ENCODE data around the gene CACNA1D. TPM values are rescaled to one million over a fixed set of nuclear protein-coding genes. Genes with fewer than 3 reads are reported as not detected.

The CACNA1D gene
- total and polyA plus RNA-seq, 7 experiments from 2014 or later, result 0.61 to 2.0 (median 0.70) TPM; not detected in 4

DNA sequence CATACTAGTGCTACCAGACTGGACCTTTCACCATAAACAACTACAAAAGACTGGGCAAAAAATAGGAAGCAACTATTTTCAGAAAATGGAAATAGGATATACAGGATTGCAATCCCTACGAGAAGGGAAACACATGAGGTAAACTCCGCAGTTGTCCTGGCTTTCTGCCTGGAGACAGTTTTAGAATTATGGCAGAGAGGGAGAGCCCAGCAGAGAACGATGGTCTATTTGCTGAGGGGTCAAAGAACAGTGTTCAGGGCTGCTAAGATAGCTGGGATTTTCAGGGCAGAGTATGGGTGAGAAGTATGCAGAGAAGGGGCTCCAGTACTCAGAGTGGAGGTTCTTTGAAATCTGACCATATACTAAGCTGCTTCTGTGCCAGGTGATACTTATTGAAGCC, 188.4 kb downstream of the CACNA1D start:
- Histone ChIP-seq H3K4me3 (ENCODE audit: low read length) (no peak overlapping the region), H3K4me1 (ENCODE audit: control insufficient read depth in 2 of 2, insufficient read depth in 2 of 2, low read length in 2 of 2) (no peaks in the 10 kb centered on the region), H3K36me3 (ENCODE audit: control insufficient read depth in 2 of 3, insufficient read depth in 3 of 3, low read length in 3 of 3) (no peaks in the 10 kb centered on the region), H3K27ac (ENCODE audit: low read depth, low read length) (no peak overlapping the region), H3K9me3 (ENCODE audit: control insufficient read depth in 2 of 3, low read length in 3 of 3) (no peaks in the 10 kb centered on the region), H3K27me3 (ENCODE audit: control insufficient read depth in 2 of 2, insufficient read depth in 2 of 2, low read length in 2 of 2) (no peaks in the 10 kb centered on the region)
- ATAC-seq (no peak), DNase-seq (no peak)
- no peak overlapping the region for H3K4me3 Mint-ChIP-seq
- intact Hi-C loops (cut with micrococcal nuclease), result no loop called here
- no peaks in the 10 kb centered on the region for H3K9me3 Mint-ChIP-seq
- ChIA-PET POLR2A (no interaction called here), CTCF (no interaction called here)
- H3K27me3 Mint-ChIP-seq, result peaks cover 29 to 51% (median 36%) of the 10 kb centered on the region in 5 donors
- H3K36me3 Mint-ChIP-seq, result peaks cover 0 to 6% (median 0%) of the 10 kb centered on the region in 5 donors
- no peak overlapping the region for H3K27ac Mint-ChIP-seq
- no peaks in the 10 kb centered on the region for H3K4me1 Mint-ChIP-seq

DNA sequence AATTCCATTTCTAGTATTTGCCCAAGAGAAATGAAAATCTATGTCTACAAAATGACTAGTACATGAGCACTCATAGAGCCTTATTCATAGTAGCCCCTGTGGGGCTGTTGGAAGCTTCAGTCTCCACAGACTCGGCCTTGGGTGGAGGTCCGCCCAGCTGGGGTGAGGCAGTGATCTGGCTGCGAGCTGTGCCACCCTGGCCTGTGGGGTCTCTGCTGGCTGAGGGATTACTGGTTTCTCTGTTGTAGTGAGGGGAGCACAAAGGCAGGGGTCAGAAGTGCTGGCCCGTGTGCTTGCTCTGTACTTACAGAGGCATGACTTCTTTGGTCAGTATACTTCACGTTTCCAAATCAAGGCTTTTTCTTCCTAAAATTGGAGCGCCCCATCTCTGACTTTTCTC, 193.7 kb downstream of the CACNA1D start:
- Histone ChIP-seq H3K36me3 (ENCODE audit: control insufficient read depth in 2 of 3, insufficient read depth in 3 of 3, low read length in 3 of 3) (no peaks in the 10 kb centered on the region), H3K27me3 (ENCODE audit: control insufficient read depth in 2 of 2, insufficient read depth in 2 of 2, low read length in 2 of 2) (no peaks in the 10 kb centered on the region), H3K27ac (ENCODE audit: low read depth, low read length) (no peak overlapping the region), H3K9me3 (ENCODE audit: control insufficient read depth in 2 of 3, low read length in 3 of 3) (no peaks in the 10 kb centered on the region), H3K4me3 (ENCODE audit: low read length) (no peak overlapping the region), H3K4me1 (ENCODE audit: control insufficient read depth in 2 of 2, insufficient read depth in 2 of 2, low read length in 2 of 2) (no peaks in the 10 kb centered on the region)
- Mint-ChIP-seq H3K9me3 (peaks cover 0 to 1% (median 0%) of the 10 kb centered on the region in 11 donors), H3K4me3 (no peak overlapping the region), H3K27me3 (peaks cover 10 to 23% (median 13%) of the 10 kb centered on the region in 5 donors), H3K27ac (no peak overlapping the region), H3K36me3 (no peaks in the 10 kb centered on the region), H3K4me1 (peaks cover 0 to 6% (median 0%) of the 10 kb centered on the region in 7 donors)
- intact Hi-C loops (cut with micrococcal nuclease), result no loop called here
- ChIA-PET POLR2A (no interaction called here), CTCF (interaction anchor here (0.8 kb wide), 1 partner anchor 22 kb away, joined by 3 read pairs; no protein-coding TSS in a partner anchor)
- DNase-seq (no peak), ATAC-seq (no peak)

DNA sequence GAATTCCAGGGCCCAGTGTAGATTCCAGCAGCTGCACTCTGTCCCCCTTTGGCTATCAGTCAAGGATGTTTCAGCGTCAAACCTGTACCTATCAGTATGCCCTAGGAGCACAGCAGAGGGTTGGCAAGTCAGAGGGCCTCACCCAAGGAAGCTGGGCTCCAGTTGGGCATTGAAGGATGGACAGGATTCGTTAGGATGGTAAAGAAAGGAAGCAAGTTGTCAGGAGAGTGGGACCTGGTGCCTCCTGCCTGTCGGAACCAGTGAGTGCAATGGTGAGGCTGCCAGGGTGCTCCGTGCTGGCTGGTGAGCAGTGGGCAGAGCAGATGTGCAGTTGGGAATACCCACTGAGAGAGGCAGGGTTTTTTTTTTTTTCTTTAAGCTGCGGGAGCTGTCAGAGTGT, 194.6 kb downstream of the CACNA1D start:
- Mint-ChIP-seq H3K4me1 (peaks cover 0 to 14% (median 0%) of the 10 kb centered on the region in 7 donors), H3K36me3 (no peaks in the 10 kb centered on the region), H3K4me3 (no peak overlapping the region), H3K27ac (no peak overlapping the region), H3K27me3 (peaks cover under 1 to 20% (median 6%) of the 10 kb centered on the region in 5 donors), H3K9me3 (peaks cover 0 to 2% (median 0%) of the 10 kb centered on the region in 11 donors)
- intact Hi-C loops (cut with micrococcal nuclease), result no loop called here
- ATAC-seq, result no peak
- H3K4me3 ChIP-seq (ENCODE audit: low read length), result no peak overlapping the region
- CTCF ChIA-PET, result interaction anchor here (0.8 kb wide), 1 partner anchor 21 kb away, joined by 3 read pairs; no protein-coding TSS in a partner anchor
- H3K4me1 ChIP-seq (ENCODE audit: control insufficient read depth in 2 of 2, insufficient read depth in 2 of 2, low read length in 2 of 2), result no peaks in the 10 kb centered on the region
- no peak for DNase-seq
- POLR2A ChIA-PET, result no interaction called here
- no peaks in the 10 kb centered on the region for H3K9me3 ChIP-seq (ENCODE audit: control insufficient read depth in 2 of 3, low read length in 3 of 3)
- no peaks in the 10 kb centered on the region for H3K27me3 ChIP-seq (ENCODE audit: control insufficient read depth in 2 of 2, insufficient read depth in 2 of 2, low read length in 2 of 2)
- no peak overlapping the region for H3K27ac ChIP-seq (ENCODE audit: low read depth, low read length)
- H3K36me3 ChIP-seq (ENCODE audit: control insufficient read depth in 2 of 3, insufficient read depth in 3 of 3, low read length in 3 of 3), result no peaks in the 10 kb centered on the region

DNA sequence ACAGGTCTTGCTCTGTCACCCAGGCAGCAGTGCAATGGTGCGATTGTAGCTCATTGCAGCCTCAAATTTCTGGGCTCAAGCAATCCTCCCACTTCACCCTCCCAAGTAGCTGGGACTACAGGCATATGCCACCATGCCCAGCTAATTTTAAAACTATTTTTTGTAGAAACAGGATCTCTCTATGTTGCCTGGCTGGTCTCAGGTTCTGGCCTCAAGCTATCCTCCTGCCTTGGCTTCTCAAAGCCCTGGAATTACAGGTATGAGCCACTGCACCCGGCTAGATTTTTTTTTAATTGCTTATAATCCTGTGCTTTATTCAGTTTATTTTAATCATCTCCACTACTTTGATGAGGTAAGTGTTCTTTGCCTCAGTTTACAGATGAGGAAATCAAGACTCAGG, 195.3 kb downstream of the CACNA1D start:
- DNase-seq (no peak), ATAC-seq (no peak)
- Histone ChIP-seq H3K27ac (ENCODE audit: low read depth, low read length) (no peak overlapping the region), H3K4me1 (ENCODE audit: control insufficient read depth in 2 of 2, insufficient read depth in 2 of 2, low read length in 2 of 2) (no peaks in the 10 kb centered on the region), H3K9me3 (ENCODE audit: control insufficient read depth in 2 of 3, low read length in 3 of 3) (no peaks in the 10 kb centered on the region), H3K4me3 (ENCODE audit: low read length) (no peak overlapping the region), H3K36me3 (ENCODE audit: control insufficient read depth in 2 of 3, insufficient read depth in 3 of 3, low read length in 3 of 3) (no peaks in the 10 kb centered on the region), H3K27me3 (ENCODE audit: control insufficient read depth in 2 of 2, insufficient read depth in 2 of 2, low read length in 2 of 2) (no peaks in the 10 kb centered on the region)
- H3K4me3 Mint-ChIP-seq, result no peak overlapping the region
- peaks cover 0 to 2% (median 0%) of the 10 kb centered on the region in 11 donors for H3K9me3 Mint-ChIP-seq
- H3K27me3 Mint-ChIP-seq, result peaks cover 0 to 24% (median 11%) of the 10 kb centered on the region in 5 donors
- ChIA-PET CTCF (no interaction called here), POLR2A (no interaction called here)
- no peak overlapping the region for H3K27ac Mint-ChIP-seq
- intact Hi-C loops (cut with micrococcal nuclease), result no loop called here
- peaks cover 0 to 16% (median 0%) of the 10 kb centered on the region in 7 donors for H3K4me1 Mint-ChIP-seq
- no peaks in the 10 kb centered on the region for H3K36me3 Mint-ChIP-seq

DNA sequence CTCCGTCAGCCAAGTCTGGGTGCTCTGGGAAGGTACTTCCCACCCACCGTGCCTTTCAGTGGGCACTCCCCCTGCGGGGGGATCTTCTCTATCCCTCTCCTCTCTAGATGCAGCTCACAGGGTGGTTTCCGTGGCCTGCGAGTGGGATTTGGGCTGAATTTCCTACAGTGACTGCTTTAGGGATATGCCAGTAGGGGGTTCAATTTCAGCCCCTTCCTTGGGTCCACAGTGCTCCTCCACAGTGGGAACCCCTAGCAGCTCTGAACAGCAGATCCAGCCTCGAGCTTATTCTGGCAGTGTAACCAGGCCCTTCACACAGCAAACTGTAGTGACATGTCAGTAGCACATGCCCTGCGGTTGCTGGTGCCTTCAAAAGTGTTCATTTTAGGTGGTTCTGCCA, 196.1 kb downstream of the CACNA1D start:
- ChIA-PET POLR2A (no interaction called here), CTCF (no interaction called here)
- peaks cover 0 to 2% (median 0%) of the 10 kb centered on the region in 11 donors for H3K9me3 Mint-ChIP-seq

DNA sequence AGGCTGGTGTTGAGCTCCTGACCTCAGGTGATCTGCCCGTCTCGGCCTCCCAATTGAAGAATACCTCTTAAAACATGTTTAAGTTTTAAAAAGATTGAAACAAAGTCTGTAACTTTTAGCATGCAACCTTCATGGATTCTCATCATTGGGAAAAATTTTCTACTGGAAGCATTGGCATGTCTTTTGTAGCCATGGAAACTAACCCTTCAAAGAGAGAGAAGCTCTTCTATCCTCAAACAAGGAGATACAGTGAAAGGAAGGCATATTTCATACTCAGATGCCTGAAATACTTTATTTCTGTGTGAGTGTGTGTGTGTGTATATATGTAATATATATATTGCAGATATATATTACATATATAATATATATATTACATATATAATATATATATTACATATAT, 196.9 kb downstream of the CACNA1D start:
- Histone ChIP-seq H3K36me3 (ENCODE audit: control insufficient read depth in 2 of 3, insufficient read depth in 3 of 3, low read length in 3 of 3) (no peaks in the 10 kb centered on the region), H3K4me3 (ENCODE audit: low read length) (no peak overlapping the region), H3K4me1 (ENCODE audit: control insufficient read depth in 2 of 2, insufficient read depth in 2 of 2, low read length in 2 of 2) (no peaks in the 10 kb centered on the region), H3K27me3 (ENCODE audit: control insufficient read depth in 2 of 2, insufficient read depth in 2 of 2, low read length in 2 of 2) (no peaks in the 10 kb centered on the region), H3K27ac (ENCODE audit: low read depth, low read length) (no peak overlapping the region), H3K9me3 (ENCODE audit: control insufficient read depth in 2 of 3, low read length in 3 of 3) (no peaks in the 10 kb centered on the region)
- peaks cover 4 to 26% (median 16%) of the 10 kb centered on the region in 5 donors for H3K27me3 Mint-ChIP-seq
- H3K4me1 Mint-ChIP-seq, result peaks cover 0 to 18% (median 0%) of the 10 kb centered on the region in 7 donors
- intact Hi-C loops (cut with micrococcal nuclease), result no loop called here
- ATAC-seq, result no peak
- no peak for DNase-seq
- peaks cover 0 to 2% (median 0%) of the 10 kb centered on the region in 11 donors for H3K9me3 Mint-ChIP-seq
- no peak overlapping the region for H3K27ac Mint-ChIP-seq
- H3K4me3 Mint-ChIP-seq, result no peak overlapping the region
- ChIA-PET CTCF (no interaction called here), POLR2A (no interaction called here)
- no peaks in the 10 kb centered on the region for H3K36me3 Mint-ChIP-seq

More for the DNA sequence above, 196.1 kb downstream of the CACNA1D start:
- no peak overlapping the region for H3K27ac ChIP-seq (ENCODE audit: low read depth, low read length)
- Mint-ChIP-seq H3K4me3 (no peak overlapping the region), H3K36me3 (no peaks in the 10 kb centered on the region), H3K27ac (no peak overlapping the region), H3K4me1 (peaks cover 0 to 18% (median 0%) of the 10 kb centered on the region in 7 donors), H3K27me3 (peaks cover 0 to 22% (median 15%) of the 10 kb centered on the region in 5 donors)
- H3K27me3 ChIP-seq (ENCODE audit: control insufficient read depth in 2 of 2, insufficient read depth in 2 of 2, low read length in 2 of 2), result no peaks in the 10 kb centered on the region
- DNase-seq (no peak), ATAC-seq (no peak)
- no peaks in the 10 kb centered on the region for H3K4me1 ChIP-seq (ENCODE audit: control insufficient read depth in 2 of 2, insufficient read depth in 2 of 2, low read length in 2 of 2)
- no peaks in the 10 kb centered on the region for H3K36me3 ChIP-seq (ENCODE audit: control insufficient read depth in 2 of 3, insufficient read depth in 3 of 3, low read length in 3 of 3)
- H3K9me3 ChIP-seq (ENCODE audit: control insufficient read depth in 2 of 3, low read length in 3 of 3), result no peaks in the 10 kb centered on the region
- no peak overlapping the region for H3K4me3 ChIP-seq (ENCODE audit: low read length)
- intact Hi-C loops (cut with micrococcal nuclease), result no loop called here

DNA sequence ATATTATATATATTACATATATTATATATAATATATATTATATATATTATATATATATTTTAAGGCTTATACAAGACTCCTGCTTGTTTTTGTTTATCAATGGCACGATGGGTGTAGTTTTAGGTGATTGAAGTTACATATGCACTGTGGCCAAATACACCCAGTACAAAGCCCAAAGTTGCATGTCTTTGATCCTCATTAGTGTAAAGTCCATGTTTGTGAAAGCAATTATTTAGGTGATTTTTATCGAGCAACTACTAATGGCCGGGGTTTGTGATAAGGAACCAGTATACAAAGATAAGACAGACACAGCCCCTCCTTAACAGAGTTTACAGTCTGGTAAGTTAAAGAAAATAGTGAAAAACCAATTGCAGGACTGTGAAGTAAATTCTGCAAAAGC, 197.5 kb downstream of the CACNA1D start:
- H3K9me3 Mint-ChIP-seq, result peaks cover 0 to 2% (median 0%) of the 10 kb centered on the region in 11 donors
- CTCF ChIA-PET, result no interaction called here
- H3K27me3 Mint-ChIP-seq, result peaks cover 5 to 28% (median 16%) of the 10 kb centered on the region in 5 donors
- DNase-seq (no peak), ATAC-seq (no peak)
- no peaks in the 10 kb centered on the region for H3K36me3 ChIP-seq (ENCODE audit: control insufficient read depth in 2 of 3, insufficient read depth in 3 of 3, low read length in 3 of 3)
- no peaks in the 10 kb centered on the region for H3K9me3 ChIP-seq (ENCODE audit: control insufficient read depth in 2 of 3, low read length in 3 of 3)
- no peak overlapping the region for H3K27ac Mint-ChIP-seq
- H3K4me3 ChIP-seq (ENCODE audit: low read length), result no peak overlapping the region
- POLR2A ChIA-PET, result no interaction called here
- no peak overlapping the region for H3K27ac ChIP-seq (ENCODE audit: low read depth, low read length)
- peaks cover 0 to 18% (median 0%) of the 10 kb centered on the region in 7 donors for H3K4me1 Mint-ChIP-seq
- no peaks in the 10 kb centered on the region for H3K36me3 Mint-ChIP-seq
- no peak overlapping the region for H3K4me3 Mint-ChIP-seq
- H3K4me1 ChIP-seq (ENCODE audit: control insufficient read depth in 2 of 2, insufficient read depth in 2 of 2, low read length in 2 of 2), result no peaks in the 10 kb centered on the region
- intact Hi-C loops (cut with micrococcal nuclease), result no loop called here
- H3K27me3 ChIP-seq (ENCODE audit: control insufficient read depth in 2 of 2, insufficient read depth in 2 of 2, low read length in 2 of 2), result no peaks in the 10 kb centered on the region

All from naive thymus-derived CD4-positive, alpha-beta T cell (primary cell).